HEK293 (cell line): Measurements from ENCODE around the gene MOSPD3.

ENCODE experiments used
- CTCF ChIA-PET: fragments of 350-600 bp; formaldehyde crosslinking; extraction: SDS; loops from one replicate; lab custom pipeline; 2021; ENCODE audit warnings: antibody characterized with exemption; lab: Yijun Ruan, JAX
- POLR2A ChIA-PET: fragments of 300-600 bp; formaldehyde crosslinking; extraction: SDS; loops from one replicate; lab custom pipeline; 2020; ENCODE audit warnings: antibody characterized with exemption, inconsistent platforms; lab: Yijun Ruan, JAX
- H3K27ac ChIP-seq: fragments of 200-500 bp; sonication (Bioruptor generic); 2 replicates; pipeline ENCODE4 v1.5.1; 2014; ENCODE audit warnings: low read depth, low read length, control low read depth, inconsistent platforms; ENCODE audit errors: extremely low read depth
- H3K36me3 ChIP-seq, 2 experiments: fragments of 200-500 bp in 1 of 2; sonication (Bioruptor generic) in 1 of 2; 1 replicate in 1 of 2; 2 replicates in 1 of 2; pipeline ENCODE4 v1.5.1; 2014 to 2017; ENCODE audit warnings: inconsistent platforms in 2 of 2, low read length in 2 of 2; ENCODE audit not compliant: control insufficient read depth in 2 of 2, insufficient read depth in 1 of 2
- H3K4me1 ChIP-seq: fragments of 200-500 bp; sonication (Bioruptor generic); 2 replicates; pipeline ENCODE4 v1.5.1; 2014; ENCODE audit warnings: mild to moderate bottlenecking, low read length, inconsistent platforms; ENCODE audit not compliant: control insufficient read depth, insufficient read depth
- H3K4me3 ChIP-seq: 2 replicates; pipeline ENCODE4 v1.5.1; 2011; ENCODE audit warnings: low read depth, mild to moderate bottlenecking, control low read depth, low read length, moderate library complexity
- H3K9me3 ChIP-seq: fragments of 200-500 bp; sonication (Bioruptor generic); 2 replicates; pipeline ENCODE4 v1.5.1; 2014; ENCODE audit warnings: low read depth, low read length, inconsistent platforms; ENCODE audit not compliant: control insufficient read depth, insufficient read depth
- BCL11A ChIP-seq: fragments of 450-650 bp; formaldehyde crosslinking; IDR thresholded peaks from 2 replicates; pipeline ENCODE4 v1.5.1; 2016; ENCODE audit warnings: low read depth, missing biosample characterization, missing genetic modification characterization
- EGR2 ChIP-seq: fragments of 450-650 bp; formaldehyde crosslinking; IDR thresholded peaks from 2 replicates; pipeline ENCODE4 v1.5.1; 2016; ENCODE audit warnings: low read depth, missing biosample characterization, missing genetic modification characterization
- GLIS1 ChIP-seq: fragments of 450-650 bp; formaldehyde crosslinking; IDR thresholded peaks from 2 replicates; pipeline ENCODE4 v1.5.1; 2016; ENCODE audit warnings: missing biosample characterization, missing genetic modification characterization
- GLIS2 ChIP-seq: fragments of 450-650 bp; formaldehyde crosslinking; IDR thresholded peaks from 2 replicates; pipeline ENCODE4 v1.5.1; 2016; ENCODE audit warnings: missing biosample characterization, missing genetic modification characterization
- HOXD13 ChIP-seq: sonication (generic); formaldehyde crosslinking; IDR thresholded peaks from 2 replicates; pipeline ENCODE4 v1.8.0; 2022; ENCODE audit warnings: missing genetic modification reagents, borderline replicate concordance
- MEIS1 ChIP-seq: sonication (generic); formaldehyde crosslinking; IDR thresholded peaks from 2 replicates; pipeline ENCODE4 v1.8.1; 2022; ENCODE audit warnings: missing genetic modification reagents, mild to moderate bottlenecking, borderline replicate concordance
- OVOL3 ChIP-seq: fragments of 450-650 bp; formaldehyde crosslinking; IDR thresholded peaks from 2 replicates; pipeline ENCODE4 v1.5.1; 2016; ENCODE audit warnings: missing biosample characterization, missing genetic modification characterization
- SCRT1 ChIP-seq: fragments of 450-650 bp; formaldehyde crosslinking; IDR thresholded peaks from 2 replicates; pipeline ENCODE4 v1.5.1; 2016; ENCODE audit warnings: missing biosample characterization, missing genetic modification characterization, borderline replicate concordance
- SCRT2 ChIP-seq: fragments of 450-650 bp; formaldehyde crosslinking; IDR thresholded peaks from 2 replicates; pipeline ENCODE4 v1.5.1; 2016; ENCODE audit warnings: missing biosample characterization, missing genetic modification characterization
- SETDB1 ChIP-seq: IDR thresholded peaks from one replicate; pipeline ENCODE4 v1.6.1; 2017; ENCODE audit warnings: mild to moderate bottlenecking, low read length, moderate library complexity, mixed read lengths; ENCODE audit not compliant: insufficient read length
- ZFHX2 ChIP-seq: fragments of 450-650 bp; formaldehyde crosslinking; conservative IDR thresholded peaks from 2 replicates; pipeline ENCODE4 v1.5.1; 2016; ENCODE audit warnings: missing biosample characterization, missing genetic modification characterization
- ZNF121 ChIP-seq: fragments of 450-650 bp; formaldehyde crosslinking; IDR thresholded peaks from 2 replicates; pipeline ENCODE4 v1.5.1; 2016; ENCODE audit warnings: missing biosample characterization, missing genetic modification characterization
- ZNF146 ChIP-seq: fragments of 450-650 bp; formaldehyde crosslinking; IDR thresholded peaks from 2 replicates; pipeline ENCODE4 v1.5.1; 2016; ENCODE audit warnings: missing biosample characterization, missing genetic modification characterization
- ZNF184 ChIP-seq: fragments of 450-650 bp; IDR thresholded peaks from 2 replicates; pipeline ENCODE4 v1.5.1; 2018; ENCODE audit warnings: missing biosample characterization, mild to moderate bottlenecking, missing genetic modification characterization
- ZNF248 ChIP-seq: fragments of 450-650 bp; formaldehyde crosslinking; IDR thresholded peaks from 2 replicates; pipeline ENCODE4 v1.5.1; 2017; ENCODE audit warnings: missing biosample characterization, missing genetic modification characterization
- ZNF311 ChIP-seq: fragments of 450-650 bp; formaldehyde crosslinking; IDR thresholded peaks from 2 replicates; pipeline ENCODE4 v1.5.1; 2017; ENCODE audit warnings: missing biosample characterization, missing genetic modification characterization, borderline replicate concordance
- ZNF354C ChIP-seq: fragments of 450-650 bp; formaldehyde crosslinking; IDR thresholded peaks from 2 replicates; pipeline ENCODE4 v1.5.1; 2016; ENCODE audit warnings: missing biosample characterization, missing genetic modification characterization, low read depth, borderline replicate concordance
- ZNF473 ChIP-seq: fragments of 450-650 bp; formaldehyde crosslinking; IDR thresholded peaks from 2 replicates; pipeline ENCODE4 v1.5.1; 2017; ENCODE audit warnings: missing biosample characterization, missing genetic modification characterization
- ZNF48 ChIP-seq: fragments of 450-650 bp; formaldehyde crosslinking; IDR thresholded peaks from 2 replicates; pipeline ENCODE4 v1.5.1; 2016; ENCODE audit warnings: missing biosample characterization, missing genetic modification characterization
- ZNF529 ChIP-seq: fragments of 450-650 bp; formaldehyde crosslinking; IDR thresholded peaks from 2 replicates; pipeline ENCODE4 v1.5.1; 2017; ENCODE audit warnings: missing genetic modification characterization, missing biosample characterization; ENCODE audit not compliant: insufficient replicate concordance
- ZNF623 ChIP-seq: fragments of 450-650 bp; formaldehyde crosslinking; IDR thresholded peaks from 2 replicates; pipeline ENCODE4 v1.5.1; 2016; ENCODE audit warnings: missing biosample characterization, missing genetic modification characterization
- ZNF660 ChIP-seq: fragments of 450-650 bp; IDR thresholded peaks from 2 replicates; pipeline ENCODE4 v1.5.1; 2018; ENCODE audit warnings: missing biosample characterization, mild to moderate bottlenecking, missing genetic modification characterization
- ZNF791 ChIP-seq: fragments of 450-650 bp; formaldehyde crosslinking; IDR thresholded peaks from 2 replicates; pipeline ENCODE4 v1.5.1; 2016; ENCODE audit warnings: missing biosample characterization, missing genetic modification characterization
- ZNF843 ChIP-seq: fragments of 450-650 bp; formaldehyde crosslinking; IDR thresholded peaks from 2 replicates; pipeline ENCODE4 v1.5.1; 2016; ENCODE audit warnings: missing biosample characterization, missing genetic modification characterization
- TF ChIP-seq, protein P1 (sequence below): fragments of 450-650 bp; formaldehyde crosslinking; IDR thresholded peaks from 2 replicates; pipeline ENCODE4 v1.5.1; 2016; ENCODE audit warnings: missing biosample characterization, missing genetic modification characterization
- TF ChIP-seq, protein P2 (sequence below): fragments of 450-650 bp; formaldehyde crosslinking; IDR thresholded peaks from 2 replicates; pipeline ENCODE4 v1.5.1; 2016; ENCODE audit warnings: missing biosample characterization, missing genetic modification characterization

Gene MOSPD3

DNA sequence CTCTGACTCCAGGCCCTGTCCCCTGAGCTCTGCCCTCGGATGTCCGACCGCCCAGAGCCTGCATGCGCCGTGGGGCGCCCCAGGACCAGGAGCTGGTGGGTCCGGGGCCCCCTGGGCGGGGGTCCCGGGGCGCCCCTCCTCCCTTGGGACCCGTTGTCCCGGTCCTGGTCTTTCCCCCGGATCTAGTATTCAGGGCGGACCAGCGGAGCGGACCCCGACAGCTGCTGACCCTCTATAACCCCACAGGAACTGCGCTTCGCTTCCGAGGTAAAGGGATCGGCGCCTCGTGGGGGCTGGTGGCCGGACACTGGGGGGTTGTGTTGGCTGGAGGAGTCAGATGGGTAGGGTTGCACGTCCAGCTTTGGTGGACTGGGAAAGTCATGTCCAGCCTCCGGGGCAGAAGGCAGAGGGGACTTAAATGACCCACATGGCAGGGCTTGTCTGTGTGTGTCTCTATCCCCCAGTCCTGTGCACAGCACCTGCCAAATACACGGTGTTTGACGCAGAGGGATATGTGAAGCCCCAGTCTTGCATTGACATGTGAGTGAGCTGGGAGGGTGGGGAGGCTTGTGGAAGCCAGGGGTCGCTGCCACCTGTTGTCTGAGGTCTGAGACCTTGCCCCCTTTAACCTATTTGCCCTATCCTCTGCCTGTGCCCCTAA lies 520 bp downstream of the MOSPD3 start:
- Histone ChIP-seq H3K4me3 (peak overlapping the region; percentile 70), H3K36me3 (no peaks in the 10 kb centered on the region), H3K4me1 (no peaks in the 10 kb centered on the region), H3K9me3 (no peaks in the 10 kb centered on the region), H3K27ac (no peak overlapping the region)
- ChIA-PET POLR2A (interaction anchor here (0.7 to 7.4 kb wide), 17 partner anchors 10 to 262 kb away, joined by 3 to 91 read pairs (median 5); partner anchors contain the start of genes FBXO24, GNB2, LRCH4 and MEPCE), CTCF (interaction anchor here (0.6 to 1.4 kb wide), 7 partner anchors 17 to 113 kb away, joined by 3 to 11 read pairs (median 3); no protein-coding TSS in a partner anchor)
- TF ChIP-seq ZNF121 (tag by site-specific recombination), result no peak
- no peak for TF ChIP-seq ZNF473 (tag by site-specific recombination)
- TF ChIP-seq SETDB1, result no peak
- TF ChIP-seq ZNF48 (tag by site-specific recombination), result no peak
- no peak; the same call in 1 of the 2 replicates for TF ChIP-seq GLIS2 (tag by site-specific recombination)
- TF ChIP-seq ZNF529 (tag by site-specific recombination), result no peak

DNA sequence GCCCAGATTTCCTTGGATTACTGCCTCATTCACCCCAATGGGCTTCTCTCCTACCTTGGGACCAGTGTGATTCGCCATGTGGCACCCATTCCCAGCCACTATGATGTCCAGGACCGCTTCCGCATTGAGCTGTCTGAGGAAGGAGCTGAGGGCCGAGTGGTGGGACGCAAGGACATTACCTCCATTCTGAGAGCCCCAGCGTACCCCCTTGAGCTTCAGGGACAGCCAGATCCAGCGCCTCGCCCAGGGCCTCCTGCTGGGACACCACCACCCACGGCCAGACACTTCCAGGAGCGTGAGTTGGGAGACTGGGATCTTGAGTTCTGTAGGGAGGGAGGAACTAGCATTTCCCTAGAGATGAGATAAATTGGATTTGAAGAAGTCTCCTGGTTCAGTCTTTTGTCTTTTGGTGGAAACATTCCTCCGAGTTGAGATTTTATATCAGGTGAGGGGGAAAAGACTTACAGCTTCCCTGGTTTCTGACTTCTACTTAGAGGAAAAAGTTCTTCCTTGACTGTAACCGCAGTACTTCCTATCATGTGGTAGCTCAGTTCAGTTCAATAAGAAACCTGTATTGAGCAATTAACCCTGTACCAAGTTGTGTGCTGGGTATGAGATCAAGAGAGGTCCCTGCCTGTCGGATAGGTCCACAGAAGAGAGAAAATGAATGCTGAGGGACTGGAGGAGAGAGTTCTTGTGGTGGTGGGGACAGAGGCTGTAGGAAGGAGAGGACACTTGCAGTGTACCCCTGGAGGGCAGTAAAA lies 1.3 kb downstream of the MOSPD3 start:
- H3K36me3 ChIP-seq, result no peaks in the 10 kb centered on the region
- H3K9me3 ChIP-seq, result no peaks in the 10 kb centered on the region
- POLR2A ChIA-PET, result interaction anchor here (1.4 to 7.4 kb wide), 4 partner anchors 11 to 178 kb away, joined by 4 to 91 read pairs (median 4); partner anchors contain the start of genes FBXO24, LRCH4, PCOLCE and PPP1R35
- H3K27ac ChIP-seq, result no peak overlapping the region
- TF ChIP-seq ZNF354C (tag by site-specific recombination) (no peak), ZNF184 (no peak), ZNF660 (no peak), GLIS1 (tag by site-specific recombination) (0 out of 2 replicates have a peak, but pooled peaks have one; percentile 7), EGR2 (no peak)
- TF ChIP-seq, all 188 proteins: peak for 1
- H3K4me3 ChIP-seq, result no peak overlapping the region
- H3K4me1 ChIP-seq, result no peaks in the 10 kb centered on the region
- CTCF ChIA-PET, result interaction anchor here (0.8 to 1.4 kb wide), 2 partner anchors 16 to 20 kb away, joined by 3 to 8 read pairs; no protein-coding TSS in a partner anchor

DNA sequence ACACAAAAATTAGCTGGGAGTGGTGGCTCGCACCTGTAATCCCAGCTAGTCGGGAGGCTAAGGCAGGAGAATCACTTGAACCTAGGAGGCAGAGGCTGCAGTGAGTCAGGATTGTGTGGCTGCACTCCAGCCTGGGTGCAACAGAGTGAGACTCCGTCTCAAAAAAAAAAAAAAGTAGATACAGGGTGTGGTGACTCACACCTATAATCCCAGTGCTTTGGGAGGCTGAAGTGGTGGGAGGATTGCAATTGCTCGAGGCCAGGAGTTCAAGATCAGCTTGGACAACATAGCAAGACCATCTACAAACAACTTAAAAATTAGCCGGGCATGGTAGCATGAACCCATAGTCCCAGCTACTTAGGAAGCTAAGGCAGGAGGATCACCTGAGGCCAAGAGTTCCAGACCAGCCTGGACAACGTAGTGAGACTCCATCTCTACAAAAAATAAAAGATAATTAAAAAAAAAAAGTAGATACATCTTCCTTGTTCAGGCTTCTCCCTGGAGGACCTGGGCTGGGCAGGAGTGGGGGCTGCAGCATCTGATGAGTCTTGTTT lies 2.0 kb downstream of the MOSPD3 start:
- ChIA-PET POLR2A (interaction anchor here (0.7 to 7.4 kb wide), 3 partner anchors 12 to 29 kb away, joined by 3 to 91 read pairs (median 5); partner anchors contain the start of genes FBXO24, LRCH4 and PCOLCE), CTCF (interaction anchor here (1.4 kb wide), 1 partner anchor 15 kb away, joined by 8 read pairs; no protein-coding TSS in a partner anchor)

DNA sequence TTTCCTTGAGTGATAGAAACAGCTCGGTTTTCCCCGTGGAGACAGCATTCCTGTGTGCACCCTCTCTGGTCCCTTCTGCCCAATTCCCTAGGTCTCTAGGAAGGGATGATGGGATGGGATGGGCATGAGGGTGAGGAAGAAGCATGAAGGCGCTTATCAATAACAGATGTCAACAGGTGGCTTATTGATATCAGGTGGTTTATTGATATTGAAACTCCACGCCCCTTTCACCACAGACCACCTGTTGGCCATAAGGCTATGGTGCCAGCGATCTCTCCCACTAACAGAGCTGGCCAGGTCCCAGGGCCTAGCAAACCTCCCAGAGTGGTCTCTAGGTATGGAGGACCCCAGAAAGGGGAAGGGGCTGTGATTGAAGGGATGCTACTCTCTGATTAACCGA lies 7.9 kb downstream of the MOSPD3 start:
- H3K4me3 ChIP-seq, result no peak overlapping the region
- ChIA-PET POLR2A (interaction anchor here (0.9 kb wide), 1 partner anchor 35 kb away, joined by 3 read pairs; the partner anchor contains the start of genes FBXO24 and LRCH4), CTCF (interaction anchor here (0.6 to 2.4 kb wide), 4 partner anchors 12 to 108 kb away, joined by 3 to 10 read pairs (median 3); no protein-coding TSS in a partner anchor)
- no peaks in the 10 kb centered on the region for H3K9me3 ChIP-seq
- H3K27ac ChIP-seq, result no peak overlapping the region
- H3K36me3 ChIP-seq, result no peaks in the 10 kb centered on the region
- TF ChIP-seq ZNF791 (tag by site-specific recombination) (no peak), BCL11A (no peak), HOXD13 (no peak), ZNF529 (tag by site-specific recombination) (no peak), OVOL3 (tag by site-specific recombination) (no peak), ZNF623 (tag by site-specific recombination) (no peak), SCRT1 (peak; percentile 78), ZNF354C (tag by site-specific recombination) (no peak), ZNF248 (tag by site-specific recombination) (no peak), SCRT2 (tag by site-specific recombination) (peak; percentile 85), ZNF843 (tag by site-specific recombination) (no peak), ZNF146 (tag by site-specific recombination) (no peak)
- TF ChIP-seq, protein P1, sequence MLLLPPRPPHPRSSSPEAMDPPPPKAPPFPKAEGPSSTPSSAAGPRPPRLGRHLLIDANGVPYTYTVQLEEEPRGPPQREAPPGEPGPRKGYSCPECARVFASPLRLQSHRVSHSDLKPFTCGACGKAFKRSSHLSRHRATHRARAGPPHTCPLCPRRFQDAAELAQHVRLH, result no peak
- TF ChIP-seq, protein P2, sequence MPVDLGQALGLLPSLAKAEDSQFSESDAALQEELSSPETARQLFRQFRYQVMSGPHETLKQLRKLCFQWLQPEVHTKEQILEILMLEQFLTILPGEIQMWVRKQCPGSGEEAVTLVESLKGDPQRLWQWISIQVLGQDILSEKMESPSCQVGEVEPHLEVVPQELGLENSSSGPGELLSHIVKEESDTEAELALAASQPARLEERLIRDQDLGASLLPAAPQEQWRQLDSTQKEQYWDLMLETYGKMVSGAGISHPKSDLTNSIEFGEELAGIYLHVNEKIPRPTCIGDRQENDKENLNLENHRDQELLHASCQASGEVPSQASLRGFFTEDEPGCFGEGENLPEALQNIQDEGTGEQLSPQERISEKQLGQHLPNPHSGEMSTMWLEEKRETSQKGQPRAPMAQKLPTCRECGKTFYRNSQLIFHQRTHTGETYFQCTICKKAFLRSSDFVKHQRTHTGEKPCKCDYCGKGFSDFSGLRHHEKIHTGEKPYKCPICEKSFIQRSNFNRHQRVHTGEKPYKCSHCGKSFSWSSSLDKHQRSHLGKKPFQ (tag by site-specific recombination), result no peak
- H3K4me1 ChIP-seq, result no peaks in the 10 kb centered on the region

More for the DNA sequence above, 2.0 kb downstream of the MOSPD3 start:
- H3K36me3 ChIP-seq, result no peaks in the 10 kb centered on the region
- H3K4me3 ChIP-seq, result no peak overlapping the region
- no peaks in the 10 kb centered on the region for H3K9me3 ChIP-seq
- H3K27ac ChIP-seq, result no peak overlapping the region
- H3K4me1 ChIP-seq, result no peaks in the 10 kb centered on the region
- TF ChIP-seq ZNF311, result no peak
- TF ChIP-seq ZFHX2 (tag by site-specific recombination), result 0 out of 2 replicates have a peak, but pooled peaks have one; percentile 8
- TF ChIP-seq MEIS1 (CRISPR knock-in tag), result no peak
- TF ChIP-seq ZNF121 (tag by site-specific recombination), result peak; percentile 65; the same call in 1 of the 2 replicates
